GM23338 (cell line): ENCODE results near the gene FAM53B. TPM values are rescaled to one million over a fixed set of nuclear protein-coding genes. Genes with fewer than 3 reads are reported as not detected.

ENCODE experiments used
- ATAC-seq: fragments of 200-7000 bp; cut with Tn5 transposase; 3 replicates; pipeline ENCODE4 v1.9.1; 2020
- DNase-seq: peaks from one replicate; pipeline ENCODE4 v3.0.0-alpha.2; 2015; ENCODE audit warnings: low spot score
- H2AFZ ChIP-seq: fragments of 200-600 bp; sonication (generic); 2 replicates; pipeline ENCODE4 v1.8.0; 2016; ENCODE audit warnings: antibody characterized with exemption, mild to moderate bottlenecking, moderate library complexity
- H3F3A ChIP-seq: fragments of 200-600 bp; sonication (generic); replicated peaks from 2 replicates; pipeline ENCODE4 v1.8.0; 2017; ENCODE audit warnings: antibody characterized with exemption, mixed run types, low read depth
- H3K27ac ChIP-seq: fragments of 200-600 bp; sonication (generic); 2 replicates; pipeline ENCODE4 v1.6.1; 2016; ENCODE audit warnings: low read depth
- H3K27me3 ChIP-seq: fragments of 200-600 bp; sonication (generic); 2 replicates; pipeline ENCODE4 v1.8.0; 2016; ENCODE audit warnings: mild to moderate bottlenecking, mixed run types, moderate library complexity; ENCODE audit not compliant: insufficient read depth
- H3K36me3 ChIP-seq: fragments of 200-600 bp; sonication (generic); 2 replicates; pipeline ENCODE4 v1.8.0; 2016; ENCODE audit warnings: mild to moderate bottlenecking; ENCODE audit not compliant: insufficient read depth
- H3K4me1 ChIP-seq: fragments of 200-600 bp; sonication (generic); 2 replicates; pipeline ENCODE4 v1.8.0; 2016; ENCODE audit warnings: mild to moderate bottlenecking, moderate library complexity; ENCODE audit not compliant: insufficient read depth
- H3K4me2 ChIP-seq: fragments of 200-600 bp; sonication (generic); 2 replicates; pipeline ENCODE4 v1.7.1; 2017; ENCODE audit warnings: mixed run types
- H3K4me3 ChIP-seq: fragments of 200-600 bp; sonication (generic); 2 replicates; pipeline ENCODE4 v1.6.1; 2016; ENCODE audit warnings: mixed run types
- H3K79me2 ChIP-seq: fragments of 200-600 bp; sonication (generic); replicated peaks from 2 replicates; pipeline ENCODE4 v1.8.0; 2017; ENCODE audit warnings: mild to moderate bottlenecking; ENCODE audit not compliant: insufficient read depth
- H3K9me2 ChIP-seq: fragments of 200-600 bp; sonication (generic); 2 replicates; pipeline ENCODE4 v1.8.0; 2017; ENCODE audit not compliant: insufficient read depth
- H4K20me1 ChIP-seq: fragments of 200-600 bp; sonication (generic); replicated peaks from 2 replicates; pipeline ENCODE4 v1.8.0; 2017; ENCODE audit warnings: mild to moderate bottlenecking; ENCODE audit not compliant: insufficient read depth
- H3K27ac Mint-ChIP-seq: 2 replicates; pipeline ENCODE4 v1.8.0; 2020; ENCODE audit warnings: inconsistent platforms, mild to moderate bottlenecking, moderate library complexity, mixed read lengths
- H3K27me3 Mint-ChIP-seq: 3 replicates; pipeline ENCODE4 v1.8.0; 2022; ENCODE audit warnings: low read depth, mild to moderate bottlenecking, moderate library complexity, mixed read lengths, inconsistent platforms; ENCODE audit not compliant: insufficient read depth, poor library complexity
- H3K36me3 Mint-ChIP-seq: 3 replicates; pipeline ENCODE4 v1.8.0; 2021; ENCODE audit warnings: low read depth, mild to moderate bottlenecking, inconsistent platforms, moderate library complexity, mixed read lengths
- H3K4me1 Mint-ChIP-seq: 3 replicates; pipeline ENCODE4 v1.8.0; 2020; ENCODE audit warnings: mild to moderate bottlenecking, inconsistent platforms, mixed read lengths
- H3K4me3 Mint-ChIP-seq: 3 replicates; pipeline ENCODE4 v1.8.0; 2021; ENCODE audit warnings: moderate library complexity, mild to moderate bottlenecking, inconsistent platforms, mixed read lengths
- H3K9me3 Mint-ChIP-seq: 3 replicates; pipeline ENCODE4 v1.8.0; 2020; ENCODE audit warnings: moderate library complexity, mild to moderate bottlenecking, inconsistent platforms, mixed read lengths
- CREB1 ChIP-seq: fragments of 250-450 bp; sonication (Bioruptor Pico); IDR thresholded peaks from 2 replicates; pipeline ENCODE4 v1.5.0; 2020; ENCODE audit warnings: low read depth, mild to moderate bottlenecking, moderate library complexity
- ZNF114 ChIP-seq: fragments of 250-450 bp; sonication (Bioruptor Pico); IDR thresholded peaks from 2 replicates; pipeline ENCODE4 v1.5.0; 2020; ENCODE audit warnings: mild to moderate bottlenecking, moderate library complexity
- ZNF462 ChIP-seq: fragments of 250-450 bp; sonication (Bioruptor Pico); IDR thresholded peaks from 2 replicates; pipeline ENCODE4 v1.5.0; 2020; ENCODE audit warnings: mild to moderate bottlenecking, moderate library complexity
- polyA plus RNA-seq: library from polyadenylated mRNA; unstranded; fragments of >200 nt; fragmentation: Nextera tagmentation; extraction: Ambion mirVana; gene quantifications from 2 replicates; pipeline ENCODE4 v1.2.1, GENCODE V29; 2016
- total RNA-seq: library from RNA; depleted of rRNA; stranded (reverse); fragments of >200 nt; shearing (Covaris generic); gene quantifications from 2 replicates; pipeline ENCODE4 v1.2.3, GENCODE V29; 2014
- TF ChIP-seq, protein P1 (sequence below), 2 experiments: fragments of 200-600 bp in 1 of 2; sonication (generic) in 1 of 2; conservative IDR thresholded peaks; 2 replicates each; pipeline versions ENCODE4 v1.5.1 to v1.6.1; 2016 to 2017; ENCODE audit warnings: antibody characterized with exemption in 2 of 2, low read depth in 2 of 2, mild to moderate bottlenecking in 2 of 2, moderate library complexity in 1 of 2

Gene FAM53B
- total and polyA plus RNA-seq, 2 experiments from 2014 or later = 3.0 to 20.3 TPM

DNA sequence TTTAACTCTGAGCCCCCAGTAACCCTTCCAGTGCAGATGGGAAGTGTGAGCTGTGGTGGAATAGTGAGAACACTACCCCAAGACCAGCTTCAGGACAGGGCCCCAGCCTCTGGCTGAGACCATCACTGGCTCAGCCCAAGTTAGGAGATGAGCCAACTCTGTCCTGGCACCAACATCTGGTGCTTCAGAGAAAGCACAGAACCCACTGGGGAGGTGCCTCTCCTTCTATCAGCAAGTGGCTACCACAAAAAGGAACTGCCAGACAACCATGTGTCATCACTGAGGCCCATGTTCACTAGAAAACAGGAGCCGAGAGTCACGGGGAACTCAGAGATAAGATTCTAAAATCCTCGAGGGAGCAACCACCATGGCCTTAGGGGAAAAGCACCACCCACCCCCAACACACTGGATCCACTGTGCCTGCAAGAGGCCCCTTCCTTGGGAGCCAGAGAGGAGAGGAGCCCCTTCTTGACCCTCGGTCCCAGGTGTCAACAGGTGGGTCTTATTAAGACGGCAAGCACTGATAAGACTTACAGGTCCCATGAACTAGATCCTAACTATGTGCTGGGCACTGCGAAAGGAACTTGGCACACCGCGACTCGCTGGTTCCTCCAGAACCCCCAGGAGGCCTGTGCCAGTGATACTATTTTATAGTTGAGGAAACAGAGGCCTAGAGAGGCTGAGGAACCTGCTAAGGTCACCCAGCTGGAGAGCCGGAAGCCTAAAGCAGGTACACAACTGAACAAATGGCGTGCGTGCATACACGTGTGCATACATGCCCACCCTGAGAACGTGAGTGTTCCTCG lies 102.7 kb downstream of the FAM53B start (continued):
- no peak for TF ChIP-seq ZNF462 (CRISPR knock-in tag)
- no peak for TF ChIP-seq CREB1 (CRISPR knock-in tag)

- Histone ChIP-seq H3K4me1 (no peaks in the 10 kb centered on the region), H3K27me3 (no peaks in the 10 kb centered on the region), H3K9me2 (no peaks in the 10 kb centered on the region), H3F3A (no peaks in the 10 kb centered on the region), H3K36me3 (no peaks in the 10 kb centered on the region), H3K4me3 (no peak overlapping the region), H3K27ac (no peak overlapping the region), H2AFZ (no peak overlapping the region), H3K79me2 (no peaks in the 10 kb centered on the region), H3K4me2 (no peak overlapping the region), H4K20me1 (no peaks in the 10 kb centered on the region)
- Mint-ChIP-seq H3K9me3 (no peaks in the 10 kb centered on the region), H3K4me3 (no peak overlapping the region), H3K4me1 (peaks cover 11% of the 10 kb centered on the region), H3K27me3 (peaks cover 3% of the 10 kb centered on the region), H3K36me3 (no peaks in the 10 kb centered on the region; the same call in 2 of the 3 replicates), H3K27ac (no peak overlapping the region)
- DNase-seq (no peak), ATAC-seq (no peak)
- TF ChIP-seq ZNF114 = no peak
- TF ChIP-seq, protein P1, sequence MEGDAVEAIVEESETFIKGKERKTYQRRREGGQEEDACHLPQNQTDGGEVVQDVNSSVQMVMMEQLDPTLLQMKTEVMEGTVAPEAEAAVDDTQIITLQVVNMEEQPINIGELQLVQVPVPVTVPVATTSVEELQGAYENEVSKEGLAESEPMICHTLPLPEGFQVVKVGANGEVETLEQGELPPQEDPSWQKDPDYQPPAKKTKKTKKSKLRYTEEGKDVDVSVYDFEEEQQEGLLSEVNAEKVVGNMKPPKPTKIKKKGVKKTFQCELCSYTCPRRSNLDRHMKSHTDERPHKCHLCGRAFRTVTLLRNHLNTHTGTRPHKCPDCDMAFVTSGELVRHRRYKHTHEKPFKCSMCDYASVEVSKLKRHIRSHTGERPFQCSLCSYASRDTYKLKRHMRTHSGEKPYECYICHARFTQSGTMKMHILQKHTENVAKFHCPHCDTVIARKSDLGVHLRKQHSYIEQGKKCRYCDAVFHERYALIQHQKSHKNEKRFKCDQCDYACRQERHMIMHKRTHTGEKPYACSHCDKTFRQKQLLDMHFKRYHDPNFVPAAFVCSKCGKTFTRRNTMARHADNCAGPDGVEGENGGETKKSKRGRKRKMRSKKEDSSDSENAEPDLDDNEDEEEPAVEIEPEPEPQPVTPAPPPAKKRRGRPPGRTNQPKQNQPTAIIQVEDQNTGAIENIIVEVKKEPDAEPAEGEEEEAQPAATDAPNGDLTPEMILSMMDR (conservative IDR thresholded peaks at IDR 0.05; ENCODE audit: low read depth in 2 of 2) = peak in 1 of 2 experiments; percentile 22; a peak in 1 of 4 replicates
These were observed 103.5 kb downstream of the FAM53B start for GRCh38 chr10:124640538-124641231.
